ENCODE measurements around the gene ACTR10.

- TF ChIP-seq CTCF (IDR thresholded peaks at IDR 0.05) (no peak), POLR2A (IDR thresholded peaks at IDR 0.05) (no peak)
Measured at GRCh38 chr14:58200846-58201245, 897 bp downstream of the ACTR10 start.
